ENCODE results near the gene MAST4.

GRCh38 chr5:67006500-67006848 is 410.3 kb downstream of the MAST4 start:
- TF ChIP-seq CTCF (IDR thresholded peaks at IDR 0.05): no peak
- TF ChIP-seq POLR2A (IDR thresholded peaks at IDR 0.05): no peak

All from esophagus squamous epithelium (tissue), 4 donors.